IMR-90 (cell line): ENCODE results near the gene RYR1. TPM values are rescaled to one million over a fixed set of nuclear protein-coding genes. Genes with fewer than 3 reads are reported as not detected.

Experiments
- ATAC-seq: fragments of 200-7000 bp; cut with Tn5 transposase; 2 replicates; pipeline ENCODE4 v1.9.1; 2020; ENCODE audit warnings: low read depth, mild to moderate bottlenecking, moderate library complexity
- BruUV-seq: library from RNA; stranded (reverse); fragments of 400-500 nt; replicated peaks from 2 replicates; lab custom pipeline; 2021; lab: Mats Ljungman, UMichigan
- CTCF ChIA-PET: fragments of 300-600 bp; formaldehyde crosslinking; extraction: SDS; loops from one replicate; lab custom pipeline; 2021; ENCODE audit warnings: antibody characterized with exemption; lab: Yijun Ruan, JAX
- POLR2A ChIA-PET: fragments of 300-600 bp; sonication (Branson Sonifier 250); formaldehyde crosslinking; loops from one replicate; lab custom pipeline; 2022; ENCODE audit warnings: antibody characterized with exemption; ENCODE audit not compliant: unreplicated experiment; lab: Charles Lee
- DNase-seq: peaks from one replicate; pipeline ENCODE4 v3.0.0; 2013
- H2AFZ ChIP-seq: replicated peaks from 2 replicates; pipeline ENCODE3; 2013; ENCODE audit warnings: low read length, mild to moderate bottlenecking; ENCODE audit not compliant: poor library complexity
- H2AK5ac ChIP-seq: 2 replicates; pipeline ENCODE4 v1.6.1; 2013; ENCODE audit warnings: low read depth, low read length, inconsistent platforms
- H2AK9ac ChIP-seq: replicated peaks from 2 replicates; pipeline ENCODE3; 2013; ENCODE audit warnings: mild to moderate bottlenecking, low read depth, low read length, moderate library complexity; ENCODE audit not compliant: poor library complexity
- H2BK120ac ChIP-seq: 2 replicates; pipeline ENCODE4 v1.6.1; 2013; ENCODE audit warnings: low read depth, low read length, inconsistent platforms
- H2BK15ac ChIP-seq: 3 replicates; pipeline ENCODE4 v1.6.1; 2013; ENCODE audit warnings: low read depth, low read length, inconsistent platforms
- H2BK20ac ChIP-seq: 2 replicates; pipeline ENCODE4 v1.6.1; 2013; ENCODE audit warnings: low read depth, mild to moderate bottlenecking, inconsistent platforms, low read length, moderate library complexity
- H2BK5ac ChIP-seq: 2 replicates; pipeline ENCODE4 v1.6.1; 2013; ENCODE audit warnings: mild to moderate bottlenecking, low read depth, low read length, inconsistent platforms; ENCODE audit not compliant: poor library complexity, severe bottlenecking
- H3K14ac ChIP-seq: replicated peaks from 2 replicates; pipeline ENCODE4 v1.6.1; 2013; ENCODE audit warnings: low read depth, low read length, inconsistent platforms
- H3K18ac ChIP-seq: 2 replicates; pipeline ENCODE4 v1.6.1; 2013; ENCODE audit warnings: low read depth, low read length, control low read depth
- H3K23ac ChIP-seq: 2 replicates; pipeline ENCODE4 v1.6.1; 2013; ENCODE audit warnings: low read depth, low read length, inconsistent platforms
- H3K27ac ChIP-seq: 2 replicates; pipeline ENCODE4 v1.5.1; 2013; ENCODE audit warnings: mild to moderate bottlenecking, control low read depth, low read length; ENCODE audit not compliant: insufficient read depth
- H3K27me3 ChIP-seq: 2 replicates; pipeline ENCODE4 v1.6.1; 2013; ENCODE audit warnings: low read length; ENCODE audit not compliant: control insufficient read depth, insufficient read depth
- H3K36me3 ChIP-seq: 2 replicates; pipeline ENCODE4 v1.6.1; 2013; ENCODE audit warnings: low read length, mixed read lengths; ENCODE audit not compliant: control insufficient read depth, insufficient read depth
- H3K4ac ChIP-seq: 2 replicates; pipeline ENCODE4 v1.6.1; 2013; ENCODE audit warnings: low read depth, low read length, inconsistent platforms
- H3K4me1 ChIP-seq: 2 replicates; pipeline ENCODE4 v1.6.1; 2013; ENCODE audit warnings: low read length, mixed read lengths; ENCODE audit not compliant: control insufficient read depth, insufficient read depth
- H3K4me2 ChIP-seq: 2 replicates; pipeline ENCODE4 v1.6.1; 2013; ENCODE audit warnings: low read depth, mild to moderate bottlenecking, control low read depth, low read length, moderate library complexity
- H3K4me3 ChIP-seq: 2 replicates; pipeline ENCODE4 v1.5.1; 2013; ENCODE audit warnings: low read depth, mild to moderate bottlenecking, control low read depth, low read length, moderate library complexity; ENCODE audit not compliant: insufficient read depth
- H3K56ac ChIP-seq: 2 replicates; pipeline ENCODE4 v1.6.1; 2013; ENCODE audit warnings: low read length, inconsistent platforms; ENCODE audit not compliant: insufficient read depth; ENCODE audit errors: extremely low read depth
- H3K79me1 ChIP-seq, 2 experiments: 2 replicates each; pipeline ENCODE4 v1.6.1; 2013; ENCODE audit warnings: low read length in 2 of 2, inconsistent platforms in 1 of 2, low read depth in 1 of 2
- H3K9ac ChIP-seq: 2 replicates; pipeline ENCODE4 v1.6.1; 2013; ENCODE audit warnings: low read depth, low read length, control low read depth
- H3K9me1 ChIP-seq: 2 replicates; pipeline ENCODE4 v1.6.1; 2013; ENCODE audit warnings: low read length, inconsistent platforms; ENCODE audit not compliant: insufficient read depth
- H3K9me3 ChIP-seq: 2 replicates; pipeline ENCODE4 v1.6.1; 2013; ENCODE audit warnings: low read length; ENCODE audit not compliant: control insufficient read depth, insufficient read depth
- H4K20me1 ChIP-seq: 2 replicates; pipeline ENCODE4 v1.6.1; 2013; ENCODE audit warnings: low read length, inconsistent platforms; ENCODE audit not compliant: insufficient read depth
- H4K5ac ChIP-seq: 2 replicates; pipeline ENCODE4 v1.6.1; 2013; ENCODE audit warnings: mild to moderate bottlenecking, low read depth, low read length, control low read depth
- H4K8ac ChIP-seq, 2 experiments: 2 replicates each; pipeline ENCODE4 v1.6.1; 2013; ENCODE audit warnings: low read depth in 2 of 2, low read length in 2 of 2, control low read depth in 1 of 2, inconsistent platforms in 1 of 2
- H4K91ac ChIP-seq: 2 replicates; pipeline ENCODE4 v1.6.1; 2013; ENCODE audit warnings: low read depth, low read length, inconsistent platforms; ENCODE audit not compliant: insufficient read depth
- CEBPB ChIP-seq: IDR thresholded peaks from 2 replicates; pipeline ENCODE4 v1.6.1; 2012; ENCODE audit warnings: low read depth, low read length, improper control_type of control experiment
- CHD1 ChIP-seq: IDR thresholded peaks from 2 replicates; pipeline ENCODE4 v1.6.1; 2012; ENCODE audit warnings: low read depth, low read length, improper control_type of control experiment
- CTCF ChIP-seq: conservative IDR thresholded peaks from 2 replicates; pipeline ENCODE4 v1.5.1; 2012; ENCODE audit warnings: mild to moderate bottlenecking, low read depth, low read length, improper control_type of control experiment
- ELK1 ChIP-seq: fragments of 150-350 bp; IDR thresholded peaks from 2 replicates; pipeline ENCODE4 v1.6.1; 2016; ENCODE audit warnings: low read depth, mild to moderate bottlenecking, low read length, moderate library complexity, borderline replicate concordance
- FOS ChIP-seq: fragments of 150-350 bp; IDR thresholded peaks from 2 replicates; pipeline ENCODE4 v1.6.1; 2016; ENCODE audit warnings: low read depth, low read length
- MAFK ChIP-seq: IDR thresholded peaks from 2 replicates; pipeline ENCODE4 v1.6.1; 2012; ENCODE audit warnings: low read depth, low read length, improper control_type of control experiment
- MAZ ChIP-seq: IDR thresholded peaks from 2 replicates; pipeline ENCODE4 v1.6.1; 2012; ENCODE audit warnings: low read depth, mild to moderate bottlenecking, low read length, improper control_type of control experiment, moderate library complexity, borderline replicate concordance
- MXI1 ChIP-seq: IDR thresholded peaks from 2 replicates; pipeline ENCODE4 v1.6.1; 2012; ENCODE audit warnings: low read depth, mild to moderate bottlenecking, low read length, moderate library complexity, borderline replicate concordance
- NFE2L2 ChIP-seq: fragments of 150-350 bp; IDR thresholded peaks from 2 replicates; pipeline ENCODE4 v1.6.1; 2016; ENCODE audit warnings: low read depth, mild to moderate bottlenecking, low read length
- POLR2A ChIP-seq: IDR thresholded peaks from 2 replicates; pipeline ENCODE4 v1.6.1; 2012; ENCODE audit warnings: mild to moderate bottlenecking, low read depth, low read length
- RAD21 ChIP-seq: IDR thresholded peaks from 2 replicates; pipeline ENCODE4 v1.6.1; 2012; ENCODE audit warnings: low read length, improper control_type of control experiment
- RFX5 ChIP-seq: IDR thresholded peaks from 2 replicates; pipeline ENCODE4 v1.8.0; 2012; ENCODE audit warnings: low read depth, mild to moderate bottlenecking, low read length, moderate library complexity
- SMC3 ChIP-seq: fragments of 150-350 bp; IDR thresholded peaks from 2 replicates; pipeline ENCODE4 v1.6.1; 2016; ENCODE audit warnings: low read depth, mild to moderate bottlenecking, antibody characterized with exemption, low read length, moderate library complexity
- USF2 ChIP-seq: fragments of 150-350 bp; IDR thresholded peaks from 2 replicates; pipeline ENCODE4 v1.6.1; 2017; ENCODE audit warnings: mild to moderate bottlenecking, antibody characterized with exemption, low read length, low read depth
- WGBS, 2 experiments: methylation state at CpG; one replicate each; pipeline versions ENCODE4 v1.1.5 to v1.1.7; 2013; ENCODE audit warnings: missing lambda C conversion rate in 2 of 2; ENCODE audit not compliant: insufficient read length in 1 of 2; ENCODE audit errors: extremely low coverage in 2 of 2; 5-methylcytosine and 5-hydroxymethylcytosine counted together
- dilution Hi-C: fragments of 300-500 bp; cut with HindIII; formaldehyde crosslinking; loops from one replicate; pipeline ENCODE4 v1.14.3; 2018; ENCODE audit warnings: low sequenced_read_pairs; ENCODE audit not compliant: unreplicated experiment
- in situ Hi-C: fragments of 300-500 bp; cut with MboI; formaldehyde crosslinking; loops from 3 replicates; pipeline ENCODE4 v1.14.3; 2019; ENCODE audit warnings: low sequenced_read_pairs, inconsistent platforms, mixed read lengths
- intact Hi-C: fragments of 100-400 bp; cut with micrococcal nuclease; formaldehyde crosslinking; loops from 2 replicates; pipeline ENCODE4 v1.10.0; 2022
- polyA plus RNA-seq, 3 experiments: library from polyadenylated mRNA; depleted of rRNA; stranded (reverse); fragments of >200 nt; gene quantifications; 2 replicates each; pipeline ENCODE4 v1.2.3, GENCODE V29; 2012; ENCODE audit warnings: low replicate concordance in 1 of 3
- total RNA-seq: library from RNA; depleted of rRNA; stranded (reverse); fragments of >200 nt; gene quantifications from 2 replicates; pipeline ENCODE4 v1.2.3, GENCODE V29; 2012

Gene RYR1
- total and polyA plus RNA-seq, 2 of the 4 experiments (the other 2 are of a cell fraction): not detected

DNA sequence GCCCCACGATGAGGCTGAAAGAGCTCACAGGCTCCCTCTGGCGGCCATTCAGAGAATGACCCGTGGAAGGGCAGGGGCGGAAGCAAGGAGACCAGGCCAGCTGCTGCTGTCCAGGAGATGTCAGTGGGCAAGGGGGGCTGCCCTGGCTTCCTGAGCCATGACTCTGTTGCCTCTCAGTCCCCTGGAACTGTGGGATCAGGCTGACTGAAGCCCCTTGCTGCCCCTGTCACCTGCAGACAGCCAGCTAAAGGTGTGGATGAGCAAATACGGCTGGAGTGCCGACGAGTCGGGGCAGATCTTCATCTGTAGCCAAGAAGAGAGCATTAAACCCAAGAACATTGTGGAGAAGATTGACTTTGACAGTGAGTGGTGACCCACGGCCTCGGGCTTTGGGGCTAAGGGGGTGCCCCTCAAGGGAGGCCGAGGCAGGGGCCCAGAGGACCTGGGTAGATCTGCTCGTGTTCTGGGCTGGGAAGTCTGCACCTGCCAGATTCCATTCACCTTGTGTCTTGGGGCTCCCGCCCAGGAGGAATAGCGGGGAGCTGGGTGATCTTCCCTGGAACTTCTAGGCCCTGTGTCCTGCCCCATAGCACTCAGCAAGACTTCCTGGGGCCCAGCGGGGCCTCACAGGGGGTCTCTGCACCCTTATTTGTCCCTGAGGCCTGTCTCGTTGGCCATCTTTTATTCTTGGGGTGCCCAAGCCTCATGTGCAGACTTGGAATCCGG lies 201.4 kb downstream of the RYR1 start:
- TF ChIP-seq CEBPB: no peak
- TF ChIP-seq ELK1: no peak
- no peak for TF ChIP-seq MXI1
- TF ChIP-seq RFX5: no peak
- TF ChIP-seq MAZ: peak; percentile 35; the same call in 1 of the 2 replicates
- TF ChIP-seq CHD1: no peak
- no peak for TF ChIP-seq FOS
- no peak for TF ChIP-seq USF2
- TF ChIP-seq POLR2A: no peak
- TF ChIP-seq MAFK: no peak
- peak; percentile 69 for TF ChIP-seq RAD21
- TF ChIP-seq CTCF: peak; percentile 79
- TF ChIP-seq SMC3: peak; percentile 82
- TF ChIP-seq NFE2L2: no peak
- Histone ChIP-seq H2BK15ac (no peak overlapping the region), H4K5ac (no peak overlapping the region), H2AK5ac (no peak overlapping the region; the same call in 1 of the 2 replicates), H3K9me3 (no peaks in the 10 kb centered on the region), H3K9me1 (0 out of 2 replicates have a peak, but pooled peaks cover 3% of the 10 kb centered on the region), H3K4me2 (no peak overlapping the region), H2AFZ (peak overlapping the region; percentile 19), H3K4ac (no peak overlapping the region), H3K36me3 (peaks cover 19% of the 10 kb centered on the region), H3K9ac (no peak overlapping the region), H3K4me3 (no peak overlapping the region), H3K27ac (no peak overlapping the region), H2BK120ac (no peak overlapping the region), H3K18ac (no peak overlapping the region), H4K8ac (no peak overlapping the region), H3K79me1 (peaks cover 19 to 33% of the 10 kb centered on the region in 2 experiments), H3K23ac (no peak overlapping the region), H3K56ac (no peak overlapping the region), H3K4me1 (no peaks in the 10 kb centered on the region), H2AK9ac (peak overlapping the region; percentile 82), H2BK20ac (no peak overlapping the region), H4K91ac (no peak overlapping the region; the same call in 1 of the 2 replicates), H3K27me3 (no peaks in the 10 kb centered on the region), H3K14ac (no peak overlapping the region), H4K20me1 (peaks cover 2% of the 10 kb centered on the region; the same call in 1 of the 2 replicates), H2BK5ac (no peak overlapping the region)
- peak; percentile 85 for ATAC-seq
- in situ Hi-C loops (loop anchor here (25.0 kb wide), 1 partner anchor 398 kb away; no protein-coding TSS in a partner anchor), intact Hi-C loops (loop anchor here (1.0 to 10.0 kb wide), 4 partner anchors 91 to 400 kb away; partner anchors contain the start of gene FAM98C), dilution Hi-C loops (no loop called here)
- ChIA-PET CTCF (interaction anchor here (0.5 to 1.6 kb wide), 12 partner anchors 10 to 293 kb away, joined by 3 to 5 read pairs (median 3); partner anchors contain the start of genes ACTN4 and FAM98C), POLR2A (no interaction called here)
- DNase-seq: peak; percentile 54
- 85% methylated on average over 8 of the region's 17 CpGs; no CpG with 5 or more reads in 1 of the 2 experiments for WGBS, 2 experiments
- no TSS peak for BruUV-seq
